SK-N-SH treated with all-trans-retinoic acid at 6 μM for 48 hours (cell line): ENCODE results near the gene DHX58.

Experiments
- CSDC2 ChIP-seq: fragments of 250-450 bp; sonication (Bioruptor Pico); IDR thresholded peaks from 2 replicates; pipeline ENCODE4 v1.5.0; 2020; ENCODE audit warnings: mild to moderate bottlenecking, moderate library complexity
- CSRNP3 ChIP-seq: fragments of 250-450 bp; sonication (Bioruptor Pico); IDR thresholded peaks from 2 replicates; pipeline ENCODE4 v1.5.1; 2021; ENCODE audit warnings: mild to moderate bottlenecking, moderate library complexity
- PATZ1 ChIP-seq: fragments of 250-450 bp; sonication (Bioruptor Pico); IDR thresholded peaks from 2 replicates; pipeline ENCODE4 v1.8.0; 2020; ENCODE audit warnings: mild to moderate bottlenecking, moderate library complexity, borderline replicate concordance
- PPARA ChIP-seq: fragments of 250-450 bp; sonication (Bioruptor Pico); IDR thresholded peaks from 2 replicates; pipeline ENCODE4 v1.5.0; 2020; ENCODE audit warnings: mild to moderate bottlenecking, borderline replicate concordance
- TCF4 ChIP-seq: fragments of 250-450 bp; sonication (Bioruptor Pico); IDR thresholded peaks from 2 replicates; pipeline ENCODE4 v1.8.0; 2021; ENCODE audit warnings: mild to moderate bottlenecking, moderate library complexity, borderline replicate concordance
- ZC3H10 ChIP-seq: fragments of 250-450 bp; sonication (Bioruptor Pico); IDR thresholded peaks from 2 replicates; pipeline ENCODE4 v1.5.1; 2021; ENCODE audit warnings: mild to moderate bottlenecking, moderate library complexity
- ZNF70 ChIP-seq: fragments of 450-650 bp; formaldehyde crosslinking; IDR thresholded peaks from 2 replicates; pipeline ENCODE4 v1.5.0; 2020; ENCODE audit warnings: mild to moderate bottlenecking, moderate library complexity

GRCh38 chr17:42119301-42119700 is 6.8 kb upstream of the DHX58 start:
- TF ChIP-seq ZC3H10 (CRISPR knock-in tag) (no peak), TCF4 (CRISPR knock-in tag) (no peak), ZNF70 (CRISPR knock-in tag) (no peak), CSRNP3 (CRISPR knock-in tag) (no peak), PPARA (CRISPR knock-in tag) (no peak), PATZ1 (no peak), CSDC2 (CRISPR knock-in tag) (no peak)
